NCI-H774 (cell line): ENCODE results near the gene ITPRIP.

Experiments
- DNase-seq: peaks from one replicate; lab custom pipeline; 2025; lab: John Stamatoyannopoulos, UW

Gene ITPRIP

DNA sequence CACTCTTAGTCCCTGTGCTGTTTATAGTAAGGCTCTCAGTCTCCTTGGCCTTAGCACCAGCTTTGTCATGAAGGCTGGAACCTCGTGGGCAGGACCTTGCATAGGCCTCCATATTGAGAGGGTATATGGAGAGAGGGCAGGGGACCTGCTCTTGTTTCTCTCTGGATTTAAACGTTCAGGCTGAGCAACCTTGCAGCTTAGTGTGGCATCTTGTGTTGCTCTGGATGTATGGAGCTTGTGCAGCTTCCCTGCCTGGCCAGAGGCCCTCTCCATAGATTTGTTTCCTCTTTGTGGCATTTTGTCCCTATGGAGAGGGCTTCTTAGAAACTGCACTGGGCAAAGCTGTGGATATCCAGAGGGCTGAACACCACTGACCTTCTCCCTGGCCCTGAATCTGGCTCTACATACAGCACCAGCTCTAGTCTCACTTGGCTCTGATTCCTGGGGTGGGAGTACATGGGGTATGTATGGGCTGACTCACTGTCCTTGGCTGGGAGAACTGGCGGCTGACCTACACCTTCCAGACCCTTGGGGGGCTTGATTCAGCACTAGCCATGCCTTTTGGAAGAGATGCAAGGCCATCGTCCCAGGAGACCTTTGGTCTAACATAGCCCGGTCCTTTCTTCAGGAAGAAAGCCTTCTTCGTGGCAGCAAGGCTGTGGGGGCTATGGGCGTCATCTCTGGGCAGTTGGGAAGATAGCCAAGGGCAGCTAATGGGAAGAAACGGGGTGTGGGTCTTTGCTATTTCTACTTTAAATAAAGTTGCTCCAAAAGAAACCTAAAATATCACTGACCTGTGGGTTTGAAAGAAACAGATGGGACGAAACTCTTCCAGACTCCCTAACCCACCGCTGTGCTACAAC, 30.5 kb downstream of the ITPRIP start:
- DNase-seq, result no peak

DNA sequence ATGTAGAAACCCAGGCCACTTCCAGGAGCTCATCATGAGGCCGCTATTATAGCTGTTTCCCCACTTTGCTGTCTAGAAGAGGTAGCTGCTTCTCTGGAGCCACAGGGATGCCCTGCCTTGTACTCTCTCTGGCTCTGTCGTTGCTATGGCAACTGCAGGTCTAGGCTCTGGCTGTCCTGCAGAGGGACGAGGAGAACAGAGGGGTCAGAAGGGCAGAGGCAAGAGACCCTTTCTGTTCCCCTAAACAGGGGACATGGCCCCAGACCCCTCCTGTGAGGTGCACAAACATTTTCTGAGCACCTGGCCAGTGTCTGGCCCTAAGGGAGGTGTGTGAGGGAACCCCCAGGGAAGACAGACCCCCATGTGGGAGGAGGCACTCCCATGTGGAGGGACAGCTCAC, 31.4 kb downstream of the ITPRIP start:
- DNase-seq, result no peak

GRCh38 chr10:104304927-104305326, 33.3 kb downstream of the ITPRIP start:
- no peak for DNase-seq

- DNase-seq, result no peak
These were observed 33.9 kb downstream of the ITPRIP start for GRCh38 chr10:104304356-104304745.

GRCh38 chr10:104303594-104304355, 34.5 kb downstream of the ITPRIP start:
- DNase-seq, result no peak

- no peak for DNase-seq
These were observed 36.2 kb downstream of the ITPRIP start for GRCh38 chr10:104301907-104302690.

DNA sequence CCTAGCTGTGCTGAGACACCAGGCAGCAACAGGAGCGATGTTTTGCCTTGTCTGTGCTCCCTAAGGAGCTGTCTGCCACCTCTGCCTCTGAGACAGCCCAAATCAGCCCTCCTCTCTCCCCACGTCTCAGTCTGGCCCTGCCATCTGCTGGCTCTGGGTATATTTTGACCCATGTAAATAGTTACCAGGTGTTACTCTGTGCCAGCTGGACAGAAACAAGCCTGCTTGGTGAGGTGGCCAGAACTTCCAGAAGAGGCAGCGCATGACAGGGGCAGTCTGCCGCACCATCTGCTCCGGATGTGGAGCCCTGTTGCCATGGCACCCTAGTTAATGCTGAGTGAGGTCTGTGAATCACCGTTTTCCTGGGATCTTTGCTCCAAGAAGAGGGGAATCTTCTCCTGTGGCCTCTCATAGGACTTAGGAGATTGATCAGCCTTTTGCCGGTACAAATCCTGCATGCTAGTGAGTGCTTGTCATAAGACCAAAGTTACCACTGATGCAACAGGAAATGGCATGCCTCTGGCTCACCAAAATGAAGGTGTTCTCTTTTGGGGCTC, 37.5 kb downstream of the ITPRIP start:
- peak; percentile 56 for DNase-seq

GRCh38 chr10:104300002-104300735, 38.1 kb downstream of the ITPRIP start:
- DNase-seq, result no peak

- DNase-seq, result no peak
These were observed 39.0 kb downstream of the ITPRIP start for GRCh38 chr10:104299031-104299904.

- DNase-seq, result no peak
These were observed 40.3 kb downstream of the ITPRIP start for GRCh38 chr10:104297697-104298660.

DNA sequence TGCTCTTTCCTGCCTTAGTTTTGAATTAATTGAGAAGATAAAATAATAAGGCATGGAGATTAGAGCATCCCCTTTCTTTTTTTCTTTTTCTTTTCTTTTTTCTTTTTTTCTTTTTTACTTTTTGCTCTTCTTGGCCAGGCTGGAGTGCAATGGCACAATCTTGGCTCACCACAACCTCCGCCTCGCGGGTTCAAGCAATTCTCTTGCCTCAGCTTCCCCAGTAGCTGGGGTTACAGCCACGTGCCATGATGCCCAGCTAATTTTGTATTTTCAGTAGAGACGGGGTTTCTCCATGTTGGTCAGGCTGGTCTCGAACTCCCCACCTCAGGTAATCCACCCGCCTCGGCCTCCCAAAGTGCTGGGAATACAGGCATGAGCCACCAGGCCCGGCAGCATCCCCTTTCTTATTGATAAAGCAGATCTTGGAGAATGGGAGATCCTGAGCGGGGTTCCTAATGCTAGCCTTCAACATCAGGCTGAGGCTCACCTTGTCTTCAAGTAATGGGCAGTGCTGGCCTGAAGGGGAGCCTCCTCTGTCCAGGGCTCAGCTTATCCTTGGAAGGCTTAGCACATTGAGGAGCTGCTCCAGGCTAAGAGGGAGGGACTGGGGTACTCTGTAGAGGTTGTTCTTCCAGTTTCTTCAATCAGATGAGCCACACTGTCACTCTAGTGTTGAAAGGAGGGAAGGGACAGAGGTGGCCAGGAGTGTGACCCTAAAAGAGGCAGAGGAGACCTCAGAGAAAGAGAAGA, 41.4 kb downstream of the ITPRIP start:
- no peak for DNase-seq

GRCh38 chr10:104293781-104294321, 44.4 kb downstream of the ITPRIP start:
- no peak for DNase-seq

GRCh38 chr10:104293011-104293410, 45.3 kb downstream of the ITPRIP start:
- DNase-seq, result no peak

DNA sequence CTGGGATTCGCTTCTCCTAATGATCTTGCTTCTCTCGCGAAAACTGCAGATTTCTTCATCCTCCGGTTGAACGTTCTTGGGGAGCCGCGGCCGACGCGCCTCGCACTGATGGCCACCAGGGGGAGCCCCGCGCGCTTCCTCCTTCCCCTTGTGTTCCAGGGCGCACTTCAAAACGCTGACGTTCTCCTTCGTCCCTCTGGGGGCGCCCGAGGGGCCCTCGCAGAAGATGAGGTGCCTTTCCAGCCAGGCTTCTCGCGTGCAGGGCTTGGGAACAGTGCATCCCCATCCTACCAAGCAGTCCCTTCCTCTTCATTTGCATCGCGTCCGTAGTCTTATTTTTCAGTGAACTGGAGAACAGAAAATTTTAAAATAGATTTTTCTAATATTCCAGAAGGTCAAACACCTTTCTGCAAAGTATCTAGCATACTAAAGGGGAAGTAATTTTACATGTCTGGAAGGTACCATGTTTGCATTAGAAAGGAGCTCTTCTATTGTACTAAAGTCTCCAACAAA, 46.8 kb downstream of the ITPRIP start:
- no peak for DNase-seq

DNA sequence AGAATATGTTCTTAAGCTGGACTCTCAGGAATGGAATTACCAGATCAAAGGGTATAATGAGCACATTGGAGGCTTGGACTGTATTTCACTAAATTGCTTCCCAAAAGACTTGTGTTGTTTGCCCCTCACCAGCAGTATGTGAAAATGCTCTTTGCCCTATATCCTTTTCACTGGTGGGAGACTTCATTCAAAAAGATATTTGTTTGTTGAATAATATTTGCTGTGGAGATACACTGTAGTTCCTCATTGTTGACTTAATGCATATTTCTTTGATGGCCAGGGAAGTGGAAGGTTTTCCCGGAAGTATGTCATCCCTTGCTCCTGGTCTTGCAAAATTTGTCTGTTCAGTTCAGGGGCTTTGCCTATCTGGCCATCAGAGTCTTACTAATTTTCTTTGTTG, 49.9 kb downstream of the ITPRIP start:
- no peak for DNase-seq

- DNase-seq, result no peak
These were observed 51.3 kb downstream of the ITPRIP start for GRCh38 chr10:104286939-104287338.

DNA sequence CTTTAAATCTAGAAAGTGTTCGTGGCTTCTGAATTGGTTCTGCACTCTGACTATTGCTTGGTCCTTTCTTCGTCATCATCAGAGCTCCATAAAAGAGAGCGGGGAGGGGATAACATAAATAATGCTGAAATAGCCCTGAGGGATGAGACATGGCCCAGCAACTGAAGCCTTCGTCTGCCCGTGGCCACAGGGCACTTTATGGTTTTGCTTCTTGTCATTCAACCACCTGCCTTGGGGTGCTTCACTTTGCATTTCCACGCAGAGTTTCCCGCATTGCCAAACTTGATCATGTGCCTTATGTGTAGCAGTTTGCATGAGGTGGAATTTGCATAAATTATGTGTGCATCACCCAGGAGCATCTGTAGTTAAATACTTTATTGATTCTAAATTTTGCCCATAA, 53.4 kb downstream of the ITPRIP start:
- DNase-seq, result no peak

DNA sequence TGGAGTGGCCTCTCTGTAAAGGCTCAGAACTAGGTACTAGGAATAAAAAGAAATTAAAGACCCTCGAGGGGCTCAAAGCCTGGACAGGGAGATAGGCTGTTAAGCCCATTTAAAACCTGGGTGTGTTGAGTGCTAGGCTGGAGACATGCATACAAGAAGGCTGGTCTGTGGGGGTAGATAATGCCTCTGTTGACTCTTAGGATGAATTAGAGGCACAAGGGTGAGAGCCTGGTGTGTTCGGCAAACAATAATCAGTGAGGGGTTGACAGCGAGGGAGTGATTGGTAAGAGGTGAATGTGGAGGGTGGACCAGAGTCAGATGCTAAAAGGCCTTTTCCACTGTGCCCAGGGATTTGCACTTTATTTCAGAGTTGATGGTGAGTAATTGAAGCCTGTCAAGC, 56.6 kb downstream of the ITPRIP start:
- DNase-seq, result no peak
